ENCODE data around the gene NPTX1. TPM values are rescaled to one million over a fixed set of nuclear protein-coding genes. Genes with fewer than 3 reads are reported as not detected.
A peak's percentile ranks its signal among the peaks of the same experiment; 100 is the strongest.

NPTX1 gene
- total and polyA plus RNA-seq, 2 of the 13 experiments (the other 11 are each of a cell fraction or from before 2014, with no cell fraction given), result 0.01 TPM; not detected in 1

- TF ChIP-seq MTERF4 (CRISPR knock-in tag; IDR thresholded peaks at IDR 0.05) (peak; percentile 80; the same call in 1 of the 2 replicates), MTF2 (CRISPR knock-in tag; IDR thresholded peaks at IDR 0.05; ENCODE audit: borderline replicate concordance) (no peak; the same call in 1 of the 2 replicates), ZFP36L2 (CRISPR knock-in tag; IDR thresholded peaks at IDR 0.05) (no peak), ZXDC (CRISPR knock-in tag; IDR thresholded peaks at IDR 0.05) (peak; percentile 79), ATF2 (CRISPR knock-in tag; IDR thresholded peaks at IDR 0.05) (no peak; the same call in 1 of the 2 replicates), HNF4A (CRISPR knock-in tag; IDR thresholded peaks at IDR 0.05) (no peak), ZNF382 (CRISPR knock-in tag; IDR thresholded peaks at IDR 0.05; ENCODE audit: borderline replicate concordance) (no peak), ZNF639 (CRISPR knock-in tag; conservative IDR thresholded peaks at IDR 0.05) (peak; percentile 72; the same call in 1 of the 2 replicates), LCORL (IDR thresholded peaks at IDR 0.05) (no peak), LCORL (CRISPR knock-in tag; IDR thresholded peaks at IDR 0.05) (peak; percentile 37), ONECUT2 (CRISPR knock-in tag; IDR thresholded peaks at IDR 0.05) (no peak; the same call in 1 of the 2 replicates), ZFP90 (CRISPR knock-in tag; IDR thresholded peaks at IDR 0.05; ENCODE audit: borderline replicate concordance) (peak; percentile 2; the same call in 1 of the 2 replicates), TFAP4 (IDR thresholded peaks at IDR 0.05; ENCODE audit: borderline replicate concordance, low read depth) (peak; percentile 9; the same call in 1 of the 2 replicates), HMGXB3 (CRISPR knock-in tag; IDR thresholded peaks at IDR 0.05; ENCODE audit: borderline replicate concordance) (peak; percentile 30), ZNF451 (CRISPR knock-in tag; IDR thresholded peaks at IDR 0.05) (no peak)
Measured at GRCh38 chr17:80454557-80455335, 21.7 kb downstream of the NPTX1 start (continued).
